SK-N-MC (cell line): ENCODE data around the gene CLTB.
A peak's percentile ranks its signal among the peaks of the same experiment; 100 is the strongest.

Experiments
- EZH2 ChIP-seq: fragments of 200-600 bp; sonication (generic); IDR thresholded peaks from one replicate; pipeline ENCODE4 v1.6.1; 2017; ENCODE audit warnings: antibody characterized with exemption
- FOXP2 ChIP-seq: optimal IDR thresholded peaks from 2 replicates; pipeline ENCODE3; 2011; ENCODE audit warnings: mild to moderate bottlenecking, moderate library complexity; ENCODE audit not compliant: insufficient read depth; ENCODE audit errors: extremely low read length, control extremely low read depth
- POLR2AphosphoS5 ChIP-seq: IDR thresholded peaks from 2 replicates; pipeline ENCODE4 v1.6.1; 2012; ENCODE audit warnings: mild to moderate bottlenecking, low read depth, low read length, borderline replicate concordance

GRCh38 chr5:176361437-176362232 lies 54.7 kb downstream of the CLTB start, which contains the start of gene KIAA1191:
- TF ChIP-seq EZH2 = no peak
- peak; percentile 99 for TF ChIP-seq POLR2AphosphoS5
- peak; percentile 96 for TF ChIP-seq FOXP2
